ENCODE measurements around the gene TMEM221. TPM values are rescaled to one million over a fixed set of nuclear protein-coding genes. Genes with fewer than 3 reads are reported as not detected.

The TMEM221 gene
- total RNA-seq, 1 experiment from 2014 or later: 0.10 TPM

Other genes starting within 250 kb of the TMEM221 start
- gene USE1, start 233.3 kb downstream of the TMEM221 start, total RNA-seq (2014; rRNA removed; shearing (Covaris generic)): 25.1 and 28.9 TPM in 2 replicates
- gene OCEL1, start 222.4 kb downstream of the TMEM221 start, total RNA-seq (2014; rRNA removed; shearing (Covaris generic)): 3.7 and 3.8 TPM in 2 replicates
- 38.1 and 46.6 TPM in 2 replicates for gene NR2F6, start 202.7 kb downstream of the TMEM221 start, total RNA-seq (2014; rRNA removed; shearing (Covaris generic))
- not detected in 2 replicates for gene USHBP1, start 183.9 kb downstream of the TMEM221 start, total RNA-seq (2014; rRNA removed; shearing (Covaris generic))
- 71.1 and 74.3 TPM in 2 replicates for gene BABAM1, start 181.2 kb downstream of the TMEM221 start, total RNA-seq (2014; rRNA removed; shearing (Covaris generic))
- gene ANKLE1, start 166.8 kb downstream of the TMEM221 start, total RNA-seq (2014; rRNA removed; shearing (Covaris generic)): 1.2 and 1.5 TPM in 2 replicates
- gene ABHD8, start 145.2 kb downstream of the TMEM221 start, total RNA-seq (2014; rRNA removed; shearing (Covaris generic)): 1.3 and 1.4 TPM in 2 replicates
- gene MRPL34, start 142.8 kb downstream of the TMEM221 start, total RNA-seq (2014; rRNA removed; shearing (Covaris generic)): 55.1 and 60.1 TPM in 2 replicates
- gene DDA1, start 139.1 kb downstream of the TMEM221 start, total RNA-seq (2014; rRNA removed; shearing (Covaris generic)): 15.1 and 15.3 TPM in 2 replicates
- gene ANO8, start 113.8 kb downstream of the TMEM221 start, total RNA-seq (2014; rRNA removed; shearing (Covaris generic)): 3.8 and 4.5 TPM in 2 replicates
- gene GTPBP3, start 111.1 kb downstream of the TMEM221 start, total RNA-seq (2014; rRNA removed; shearing (Covaris generic)): 19.8 and 21.9 TPM in 2 replicates
- gene PLVAP, start 71.3 kb downstream of the TMEM221 start, total RNA-seq (2014; rRNA removed; shearing (Covaris generic)): not detected in 2 replicates
- gene CCDC194, start 54.5 kb downstream of the TMEM221 start, total RNA-seq (2014; rRNA removed; shearing (Covaris generic)): not detected in 2 replicates
- 0.52 TPM in 1 of 2 replicates, not detected in the other for gene BST2, start 43.0 kb downstream of the TMEM221 start, total RNA-seq (2014; rRNA removed; shearing (Covaris generic))
- gene MVB12A, start 28.6 kb downstream of the TMEM221 start, total RNA-seq (2014; rRNA removed; shearing (Covaris generic)): 54.7 and 74.6 TPM in 2 replicates
- gene NXNL1, start 12.3 kb upstream of the TMEM221 start, total RNA-seq (2014; rRNA removed; shearing (Covaris generic)): not detected in 2 replicates
- gene SLC27A1, start 21.9 kb upstream of the TMEM221 start, total RNA-seq (2014; rRNA removed; shearing (Covaris generic)): 5.9 and 8.1 TPM in 2 replicates
- 46.0 and 60.8 TPM in 2 replicates for gene PGLS, start 63.0 kb upstream of the TMEM221 start, total RNA-seq (2014; rRNA removed; shearing (Covaris generic))
- 38.8 and 41.4 TPM in 2 replicates for gene COLGALT1, start 107.0 kb upstream of the TMEM221 start, total RNA-seq (2014; rRNA removed; shearing (Covaris generic))
- 0.69 and 0.84 TPM in 2 replicates for gene UNC13A, start 239.7 kb upstream of the TMEM221 start, total RNA-seq (2014; rRNA removed; shearing (Covaris generic))

Measured in NCI-H460 (cell line).